Keratinocyte (primary cell): ENCODE data around the gene TP63.

Source experiments
- EZH2 ChIP-seq: IDR thresholded peaks from one replicate; pipeline ENCODE4 v1.6.1; 2012; ENCODE audit warnings: inconsistent platforms, mild to moderate bottlenecking, low read length, moderate library complexity
- TF ChIP-seq, protein P1 (sequence below), 3 experiments: IDR thresholded peaks in 1 of 3; conservative IDR thresholded peaks in 1 of 3; optimal IDR thresholded peaks in 1 of 3; 2 replicates in 2 of 3; 3 replicates in 1 of 3; pipeline versions ENCODE3 to v1.5.1; 2011; ENCODE audit warnings: low read length in 3 of 3, mild to moderate bottlenecking in 3 of 3, moderate library complexity in 2 of 3, control low read depth in 1 of 3, inconsistent platforms in 1 of 3; ENCODE audit not compliant: insufficient read depth in 2 of 3; ENCODE audit errors: extremely low read depth in 1 of 3

DNA sequence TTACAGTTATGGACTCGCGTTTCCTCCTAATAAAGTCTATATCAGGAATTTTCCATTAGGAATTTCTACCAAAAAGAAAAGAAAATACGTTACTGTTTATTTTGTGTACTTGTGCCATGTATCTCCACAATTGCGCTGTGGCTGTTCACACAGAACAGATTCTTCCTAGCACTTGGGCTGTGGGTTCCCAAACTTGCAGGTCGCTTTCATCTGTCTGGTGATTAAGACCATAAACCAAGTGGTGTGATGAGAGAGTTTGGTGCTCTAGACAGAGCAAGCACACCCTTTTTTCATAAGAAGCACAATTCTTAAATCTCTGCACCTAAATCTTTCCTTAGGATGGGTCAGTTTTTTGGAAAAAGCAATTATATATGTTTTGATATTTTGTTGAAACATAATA, 203.3 kb downstream of the TP63 start:
- TF ChIP-seq, protein P1, sequence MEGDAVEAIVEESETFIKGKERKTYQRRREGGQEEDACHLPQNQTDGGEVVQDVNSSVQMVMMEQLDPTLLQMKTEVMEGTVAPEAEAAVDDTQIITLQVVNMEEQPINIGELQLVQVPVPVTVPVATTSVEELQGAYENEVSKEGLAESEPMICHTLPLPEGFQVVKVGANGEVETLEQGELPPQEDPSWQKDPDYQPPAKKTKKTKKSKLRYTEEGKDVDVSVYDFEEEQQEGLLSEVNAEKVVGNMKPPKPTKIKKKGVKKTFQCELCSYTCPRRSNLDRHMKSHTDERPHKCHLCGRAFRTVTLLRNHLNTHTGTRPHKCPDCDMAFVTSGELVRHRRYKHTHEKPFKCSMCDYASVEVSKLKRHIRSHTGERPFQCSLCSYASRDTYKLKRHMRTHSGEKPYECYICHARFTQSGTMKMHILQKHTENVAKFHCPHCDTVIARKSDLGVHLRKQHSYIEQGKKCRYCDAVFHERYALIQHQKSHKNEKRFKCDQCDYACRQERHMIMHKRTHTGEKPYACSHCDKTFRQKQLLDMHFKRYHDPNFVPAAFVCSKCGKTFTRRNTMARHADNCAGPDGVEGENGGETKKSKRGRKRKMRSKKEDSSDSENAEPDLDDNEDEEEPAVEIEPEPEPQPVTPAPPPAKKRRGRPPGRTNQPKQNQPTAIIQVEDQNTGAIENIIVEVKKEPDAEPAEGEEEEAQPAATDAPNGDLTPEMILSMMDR (optimal IDR thresholded peaks at IDR 0.05 in 1 of 3, IDR thresholded peaks at IDR 0.05 in 1 of 3, conservative IDR thresholded peaks at IDR 0.05 in 1 of 3; ENCODE audit: extremely low read depth in 1 of 3, insufficient read depth in 2 of 3, low read length in 3 of 3): no peak
- TF ChIP-seq EZH2: no peak
